K562 (cell line): Measurements from ENCODE around the gene ARHGAP35. TPM values are rescaled to one million over a fixed set of nuclear protein-coding genes. Genes with fewer than 3 reads are reported as not detected.

Experiments used
- ATF1 ChIP-seq, 2 experiments: fragments of 450-650 bp in 1 of 2; IDR thresholded peaks; 2 replicates each; pipeline ENCODE4 v1.6.1; 2016; ENCODE audit warnings: missing compliant biosample characterization in 1 of 2, missing genetic modification characterization in 1 of 2
- BRD9 ChIP-seq: fragments of 450-650 bp; IDR thresholded peaks from 2 replicates; pipeline ENCODE4 v1.6.1; 2018; ENCODE audit warnings: low read depth; ENCODE audit not compliant: partially characterized antibody
- CBX2 ChIP-seq: fragments of 200-600 bp; sonication (generic); IDR thresholded peaks from one replicate; pipeline ENCODE4 v1.6.1; 2012; ENCODE audit warnings: mild to moderate bottlenecking, low read length, inconsistent platforms; ENCODE audit not compliant: insufficient read depth, poor library complexity, severe bottlenecking
- CEBPG ChIP-seq, 3 experiments: fragments of 200-800 bp in 1 of 3; sonication (Bioruptor generic) in 1 of 3; sonication (generic) in 1 of 3; formaldehyde crosslinking in 1 of 3; IDR thresholded peaks in 2 of 3; conservative IDR thresholded peaks in 1 of 3; 2 replicates each; pipeline versions ENCODE4 v1.6.1 to v1.8.0; 2016 to 2022; ENCODE audit warnings: missing compliant biosample characterization in 2 of 3, missing genetic modification characterization in 2 of 3, mild to moderate bottlenecking in 1 of 3, missing genetic modification reagents in 1 of 3
- E2F1 ChIP-seq: sonication (generic); formaldehyde crosslinking; IDR thresholded peaks from 2 replicates; pipeline ENCODE4 v1.8.1; 2023; ENCODE audit warnings: mild to moderate bottlenecking, missing genetic modification reagents, moderate library complexity
- FOS ChIP-seq: IDR thresholded peaks from 3 replicates; pipeline ENCODE4 v1.6.1; 2011; ENCODE audit not compliant: insufficient read length; ENCODE audit errors: extremely low read depth
- L3MBTL2 ChIP-seq: fragments of 450-650 bp; IDR thresholded peaks from 2 replicates; pipeline ENCODE4 v1.6.1; 2016; ENCODE audit warnings: mild to moderate bottlenecking, moderate library complexity
- MBD2 ChIP-seq: sonication (generic); IDR thresholded peaks from 2 replicates; pipeline ENCODE4 v1.6.1; 2016; ENCODE audit warnings: low read depth, borderline replicate concordance
- NCOA4 ChIP-seq: fragments of 450-650 bp; IDR thresholded peaks from 2 replicates; pipeline ENCODE4 v1.6.1; 2018; ENCODE audit warnings: mild to moderate bottlenecking; ENCODE audit not compliant: partially characterized antibody
- NR2C1 ChIP-seq, 2 experiments: fragments of 450-650 bp; IDR thresholded peaks; 2 replicates each; pipeline ENCODE4 v1.6.1; 2017; ENCODE audit warnings: mild to moderate bottlenecking in 2 of 2, antibody characterized with exemption in 1 of 2, inconsistent platforms in 1 of 2, missing compliant biosample characterization in 1 of 2, missing genetic modification characterization in 1 of 2
- POLR3A ChIP-seq: IDR thresholded peaks from 2 replicates; pipeline ENCODE4 v1.6.1; 2011; ENCODE audit warnings: borderline replicate concordance, mild to moderate bottlenecking, moderate library complexity; ENCODE audit not compliant: insufficient read length, insufficient read depth; ENCODE audit errors: extremely low read depth
- SAFB ChIP-seq: fragments of 200-400 bp; formaldehyde crosslinking; IDR thresholded peaks from 2 replicates; pipeline ENCODE4 v1.6.1; 2017; ENCODE audit warnings: low read depth, low read length, borderline replicate concordance
- SNAPC5 ChIP-seq: fragments of 250-450 bp; sonication (Bioruptor Pico); IDR thresholded peaks from 2 replicates; pipeline ENCODE4 v1.8.0; 2021; ENCODE audit warnings: moderate library complexity, mild to moderate bottlenecking, inconsistent platforms
- TAF1 ChIP-seq: IDR thresholded peaks from 2 replicates; pipeline ENCODE4 v1.6.1; 2011; ENCODE audit warnings: mild to moderate bottlenecking, low read length, moderate library complexity; ENCODE audit not compliant: insufficient read depth, control insufficient read depth, severe bottlenecking; ENCODE audit errors: extremely low read depth
- TAF9B ChIP-seq: fragments of 450-650 bp; IDR thresholded peaks from 2 replicates; pipeline ENCODE4 v1.6.1; 2018; ENCODE audit warnings: mild to moderate bottlenecking; ENCODE audit not compliant: partially characterized antibody
- TCF15 ChIP-seq: fragments of 250-450 bp; sonication (Bioruptor Pico); IDR thresholded peaks from 2 replicates; pipeline ENCODE4 v1.8.0; 2022; ENCODE audit warnings: moderate library complexity, mild to moderate bottlenecking, inconsistent platforms
- ZBTB5 ChIP-seq: fragments of 450-650 bp; IDR thresholded peaks from 2 replicates; pipeline ENCODE4 v1.6.1; 2017; ENCODE audit warnings: antibody characterized with exemption
- ZNF280B ChIP-seq: fragments of 250-450 bp; sonication (Bioruptor Pico); IDR thresholded peaks from 2 replicates; pipeline ENCODE4 v1.5.1; 2021; ENCODE audit warnings: mild to moderate bottlenecking
- ZNF316 ChIP-seq: fragments of 450-650 bp; IDR thresholded peaks from 2 replicates; pipeline ENCODE4 v1.6.1; 2016
- ZNF551 ChIP-seq: fragments of 250-450 bp; sonication (Bioruptor Pico); IDR thresholded peaks from 2 replicates; pipeline ENCODE4 v1.5.0; 2021; ENCODE audit warnings: mild to moderate bottlenecking, moderate library complexity
- polyA plus RNA-seq, 8 experiments: library from polyadenylated mRNA; depleted of rRNA in 4 of 8; stranded (reverse) in 5 of 8; unstranded in 3 of 8; fragments of >200 nt; fragmentation: Nextera tagmentation in 2 of 8; fragmentation: Illumina TruSeq in 1 of 8; extraction: Ambion mirVana in 2 of 8; extraction: Trizol in 1 of 8; gene quantifications; 2 replicates each; pipeline versions ENCODE4 v1.2.1 to v1.2.3, GENCODE V29; 2011 to 2014; ENCODE audit warnings: inconsistent platforms in 1 of 8, missing spikeins in 1 of 8
- total RNA-seq, 7 experiments: library from RNA; depleted of rRNA in 6 of 7; stranded (reverse); fragments of >200 nt in 6 of 7; fragmentation: Illumina TruSeq in 2 of 7; extraction: Trizol in 2 of 7; gene quantifications; 2 replicates each; pipeline versions ENCODE4 v1.2.1 to v1.2.3, GENCODE V29; 2011 to 2021; ENCODE audit warnings: low replicate concordance in 1 of 7

ARHGAP35 gene
- total and polyA plus RNA-seq, 9 of the 15 experiments (the other 6 are each of a cell fraction or from before 2014, with no cell fraction given), result 0.27 to 26.4 (median 10.2) TPM

GRCh38 chr19:46856062-46857022 is 4.5 kb upstream of the ARHGAP35 start (continued):
- TF ChIP-seq CBX2, result no peak
- no peak for TF ChIP-seq TCF15
- TF ChIP-seq ZNF551 (CRISPR knock-in tag), result no peak
- no peak for TF ChIP-seq NCOA4
- TF ChIP-seq ZBTB5, result no peak
- TF ChIP-seq CEBPG (CRISPR knock-in tag; IDR thresholded peaks at IDR 0.05), result peak; percentile 42; the same call in 1 of the 2 replicates
- no peak for TF ChIP-seq CEBPG (tag; conservative IDR thresholded peaks at IDR 0.05 in 1 of 2, IDR thresholded peaks at IDR 0.05 in 1 of 2)
- TF ChIP-seq L3MBTL2, result peak; percentile 45; the same call in 1 of the 2 replicates
- no peak for TF ChIP-seq NR2C1 (IDR thresholded peaks at IDR 0.05)
- no peak for TF ChIP-seq NR2C1 (tag; IDR thresholded peaks at IDR 0.05)
- no peak for TF ChIP-seq SAFB
- no peak for TF ChIP-seq E2F1 (CRISPR knock-in tag)
- TF ChIP-seq ZNF316, result peak; percentile 53; the same call in 1 of the 2 replicates
- TF ChIP-seq POLR3A, result no peak
- peak; percentile 26 for TF ChIP-seq TAF1
- peak; percentile 72 for TF ChIP-seq FOS
- TF ChIP-seq ZNF280B (CRISPR knock-in tag), result no peak
- no peak for TF ChIP-seq ATF1 (CRISPR knock-in tag; IDR thresholded peaks at IDR 0.05)
- peak; percentile 69 for TF ChIP-seq ATF1 (tag; IDR thresholded peaks at IDR 0.05)
- peak; percentile 24 for TF ChIP-seq BRD9
- TF ChIP-seq TAF9B, result no peak
- TF ChIP-seq SNAPC5 (CRISPR knock-in tag), result no peak
- TF ChIP-seq MBD2, result 0 out of 2 replicates have a peak, but pooled peaks have one; percentile 16
